ENCODE measurements around the gene STARD3.

The STARD3 gene

GRCh38 chr17:39641883-39642282, 4.9 kb downstream of the STARD3 start:
- H3K27me3 ChIP-seq (ENCODE audit: insufficient read depth, low read depth), result no peaks in the 10 kb centered on the region

DNA sequence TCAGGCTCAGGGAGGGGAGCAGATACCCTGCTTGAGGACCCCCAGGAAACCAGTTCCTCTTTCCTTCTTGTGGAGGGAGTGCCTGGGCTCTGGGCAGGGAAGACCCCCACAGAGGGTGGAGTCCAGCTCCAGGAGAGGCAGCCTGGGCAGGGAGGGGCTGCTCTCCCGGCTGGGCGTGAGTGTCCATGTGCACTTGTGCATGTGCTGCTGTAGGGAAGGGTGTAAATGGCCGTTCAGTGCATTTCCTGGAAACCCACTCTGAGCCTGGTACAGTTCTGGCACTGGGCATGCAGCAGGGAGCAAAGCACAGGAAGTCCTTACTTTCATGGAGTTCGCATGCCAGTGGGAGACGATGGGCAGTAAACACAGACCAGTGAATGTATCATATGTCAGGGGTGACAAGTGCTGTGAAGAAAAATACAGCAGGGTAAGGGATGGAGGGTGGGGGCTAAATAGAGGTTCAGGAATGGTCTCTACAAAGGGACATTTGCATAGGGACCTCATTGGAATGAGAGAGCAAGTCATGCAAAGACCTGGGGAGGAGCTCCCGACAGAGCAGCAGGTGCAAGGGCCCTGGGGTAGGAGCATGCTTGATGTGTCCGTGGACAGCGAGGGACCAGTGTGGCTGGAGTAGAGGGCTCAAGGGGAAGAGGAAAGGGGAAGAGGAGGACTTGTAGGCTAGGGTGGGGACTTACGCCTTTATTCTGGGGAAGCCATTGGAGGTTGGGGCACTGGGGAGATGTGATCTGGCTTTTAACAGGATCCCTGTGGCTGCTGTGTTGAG, 5.5 kb downstream of the STARD3 start:
- Histone ChIP-seq H3K79me2 (ENCODE audit: insufficient read depth, low read depth) (peaks cover 24% of the 10 kb centered on the region; the same call in 1 of the 2 replicates), H3K27me3 (ENCODE audit: insufficient read depth, low read depth) (no peaks in the 10 kb centered on the region), H2AFZ (ENCODE audit: low read depth) (no peak overlapping the region), H4K20me1 (ENCODE audit: insufficient read depth) (no peaks in the 10 kb centered on the region), H3K4me2 (no peak overlapping the region), H3K27ac (no peak overlapping the region), H3K4me1 (ENCODE audit: low read depth, poor library complexity, severe bottlenecking) (peaks cover 27% of the 10 kb centered on the region), H3K9ac (no peak overlapping the region), H3K36me3 (ENCODE audit: insufficient read depth) (no peaks in the 10 kb centered on the region), H3K4me3 (IDR thresholded peaks at IDR 0.05; ENCODE audit: insufficient read depth, low read depth, low read length) (no peak overlapping the region)
- no peak for TF ChIP-seq CTCF (conservative IDR thresholded peaks at IDR 0.05; ENCODE audit: low read depth, low read length)

More at GRCh38 chr17:39641883-39642282, 4.9 kb downstream of the STARD3 start:
- Histone ChIP-seq H3K4me3 (IDR thresholded peaks at IDR 0.05; ENCODE audit: insufficient read depth, low read depth, low read length) (no peak overlapping the region), H3K4me1 (ENCODE audit: low read depth, poor library complexity, severe bottlenecking) (peaks cover 27% of the 10 kb centered on the region), H2AFZ (ENCODE audit: low read depth) (no peak overlapping the region), H3K36me3 (ENCODE audit: insufficient read depth) (no peaks in the 10 kb centered on the region), H3K4me2 (no peak overlapping the region), H3K79me2 (ENCODE audit: insufficient read depth, low read depth) (peaks cover 24% of the 10 kb centered on the region; the same call in 1 of the 2 replicates), H3K9ac (no peak overlapping the region), H3K27ac (no peak overlapping the region), H4K20me1 (ENCODE audit: insufficient read depth) (no peaks in the 10 kb centered on the region)
- no peak for TF ChIP-seq CTCF (conservative IDR thresholded peaks at IDR 0.05; ENCODE audit: low read depth, low read length)

DNA sequence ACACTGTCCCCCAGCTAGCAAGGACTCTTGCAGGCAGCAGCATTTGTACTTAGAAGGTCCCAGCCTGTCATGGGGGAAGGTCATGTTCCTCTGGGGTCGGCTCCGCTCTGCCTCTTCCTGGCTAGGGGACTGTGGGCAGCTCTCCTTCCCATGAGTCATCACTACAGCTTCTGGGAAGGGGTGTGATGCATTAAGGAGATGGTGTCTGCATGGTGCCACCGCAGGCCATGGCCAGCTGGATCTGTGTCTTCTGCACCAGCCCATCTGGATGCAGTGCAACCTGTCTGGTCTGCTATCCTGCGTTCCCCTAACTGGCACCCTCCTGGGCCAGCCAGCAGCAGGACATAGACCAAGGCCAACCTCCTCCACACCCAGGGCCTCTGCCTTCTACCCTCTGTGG, 6.3 kb downstream of the STARD3 start:
- TF ChIP-seq CTCF (conservative IDR thresholded peaks at IDR 0.05; ENCODE audit: low read depth, low read length), result no peak
- H3K4me3 ChIP-seq (IDR thresholded peaks at IDR 0.05; ENCODE audit: insufficient read depth, low read depth, low read length), result no peak overlapping the region
- H3K4me2 ChIP-seq, result no peak overlapping the region
- H3K27me3 ChIP-seq (ENCODE audit: insufficient read depth, low read depth), result no peaks in the 10 kb centered on the region
- no peak overlapping the region for H3K27ac ChIP-seq
- no peaks in the 10 kb centered on the region for H4K20me1 ChIP-seq (ENCODE audit: insufficient read depth)
- peaks cover 20% of the 10 kb centered on the region for H3K4me1 ChIP-seq (ENCODE audit: low read depth, poor library complexity, severe bottlenecking)
- H2AFZ ChIP-seq (ENCODE audit: low read depth), result no peak overlapping the region
- no peaks in the 10 kb centered on the region for H3K36me3 ChIP-seq (ENCODE audit: insufficient read depth)
- no peak overlapping the region for H3K9ac ChIP-seq
- H3K79me2 ChIP-seq (ENCODE audit: insufficient read depth, low read depth), result peaks cover 17% of the 10 kb centered on the region; the same call in 1 of the 2 replicates

DNA sequence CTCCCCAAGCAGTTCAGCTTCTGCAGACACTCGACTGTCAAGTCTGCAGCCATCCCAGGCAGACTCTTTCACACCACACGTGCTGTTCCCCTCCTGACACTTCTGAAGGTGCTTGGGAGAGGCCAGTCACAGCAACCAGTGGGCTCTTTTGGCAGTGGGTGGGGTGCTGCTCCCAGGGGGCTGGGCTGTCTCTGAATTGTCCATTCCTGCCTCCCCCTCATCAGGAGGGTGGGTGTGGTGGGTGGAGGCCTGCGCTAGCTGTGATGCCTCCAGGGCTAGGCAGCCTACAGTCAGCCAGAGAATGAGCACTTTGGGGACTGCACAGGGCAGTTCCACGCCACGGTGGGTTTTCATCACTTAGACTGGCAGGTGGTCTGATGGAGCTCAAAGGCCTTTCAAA, 10.3 kb downstream of the STARD3 start:
- no peaks in the 10 kb centered on the region for H4K20me1 ChIP-seq (ENCODE audit: insufficient read depth)
- H3K79me2 ChIP-seq (ENCODE audit: insufficient read depth, low read depth), result peaks cover 4% of the 10 kb centered on the region; the same call in 1 of the 2 replicates
- H3K4me2 ChIP-seq, result no peak overlapping the region
- H3K9ac ChIP-seq, result no peak overlapping the region
- H3K4me3 ChIP-seq (IDR thresholded peaks at IDR 0.05; ENCODE audit: insufficient read depth, low read depth, low read length), result no peak overlapping the region
- no peaks in the 10 kb centered on the region for H3K36me3 ChIP-seq (ENCODE audit: insufficient read depth)
- no peak for TF ChIP-seq CTCF (conservative IDR thresholded peaks at IDR 0.05; ENCODE audit: low read depth, low read length)
- no peaks in the 10 kb centered on the region for H3K27me3 ChIP-seq (ENCODE audit: insufficient read depth, low read depth)
- no peak overlapping the region for H3K27ac ChIP-seq
- H2AFZ ChIP-seq (ENCODE audit: low read depth), result no peak overlapping the region
- H3K4me1 ChIP-seq (ENCODE audit: low read depth, poor library complexity, severe bottlenecking), result peaks cover 2% of the 10 kb centered on the region
